GM12874 (cell line): ENCODE results near the gene MEF2C.

Source experiments
- TF ChIP-seq, protein P1 (sequence below): IDR thresholded peaks from 2 replicates; pipeline ENCODE4 v1.5.1; 2011; ENCODE audit warnings: low read depth, mild to moderate bottlenecking, control low read depth, low read length, moderate library complexity; ENCODE audit not compliant: insufficient read depth

MEF2C gene

DNA sequence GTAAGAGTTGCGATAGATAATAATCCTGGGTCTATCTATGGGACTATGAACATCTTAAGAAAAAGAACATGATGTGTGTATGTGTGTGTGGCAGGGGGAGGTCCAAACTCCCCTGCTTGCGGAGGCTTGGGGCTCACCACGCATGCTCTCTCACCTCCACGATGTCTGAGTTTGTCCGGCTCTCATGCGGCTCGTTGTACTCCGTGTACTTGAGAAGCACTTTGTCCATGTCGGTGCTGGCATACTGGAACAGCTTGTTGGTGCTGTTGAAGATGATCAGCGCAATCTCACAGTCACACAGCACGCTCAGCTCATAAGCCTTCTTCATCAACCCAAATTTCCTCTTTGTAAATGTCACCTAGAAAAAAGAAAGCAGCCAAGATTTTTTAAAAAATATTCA, 78.5 kb downstream of the MEF2C start:
- TF ChIP-seq, protein P1, sequence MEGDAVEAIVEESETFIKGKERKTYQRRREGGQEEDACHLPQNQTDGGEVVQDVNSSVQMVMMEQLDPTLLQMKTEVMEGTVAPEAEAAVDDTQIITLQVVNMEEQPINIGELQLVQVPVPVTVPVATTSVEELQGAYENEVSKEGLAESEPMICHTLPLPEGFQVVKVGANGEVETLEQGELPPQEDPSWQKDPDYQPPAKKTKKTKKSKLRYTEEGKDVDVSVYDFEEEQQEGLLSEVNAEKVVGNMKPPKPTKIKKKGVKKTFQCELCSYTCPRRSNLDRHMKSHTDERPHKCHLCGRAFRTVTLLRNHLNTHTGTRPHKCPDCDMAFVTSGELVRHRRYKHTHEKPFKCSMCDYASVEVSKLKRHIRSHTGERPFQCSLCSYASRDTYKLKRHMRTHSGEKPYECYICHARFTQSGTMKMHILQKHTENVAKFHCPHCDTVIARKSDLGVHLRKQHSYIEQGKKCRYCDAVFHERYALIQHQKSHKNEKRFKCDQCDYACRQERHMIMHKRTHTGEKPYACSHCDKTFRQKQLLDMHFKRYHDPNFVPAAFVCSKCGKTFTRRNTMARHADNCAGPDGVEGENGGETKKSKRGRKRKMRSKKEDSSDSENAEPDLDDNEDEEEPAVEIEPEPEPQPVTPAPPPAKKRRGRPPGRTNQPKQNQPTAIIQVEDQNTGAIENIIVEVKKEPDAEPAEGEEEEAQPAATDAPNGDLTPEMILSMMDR, result no peak

DNA sequence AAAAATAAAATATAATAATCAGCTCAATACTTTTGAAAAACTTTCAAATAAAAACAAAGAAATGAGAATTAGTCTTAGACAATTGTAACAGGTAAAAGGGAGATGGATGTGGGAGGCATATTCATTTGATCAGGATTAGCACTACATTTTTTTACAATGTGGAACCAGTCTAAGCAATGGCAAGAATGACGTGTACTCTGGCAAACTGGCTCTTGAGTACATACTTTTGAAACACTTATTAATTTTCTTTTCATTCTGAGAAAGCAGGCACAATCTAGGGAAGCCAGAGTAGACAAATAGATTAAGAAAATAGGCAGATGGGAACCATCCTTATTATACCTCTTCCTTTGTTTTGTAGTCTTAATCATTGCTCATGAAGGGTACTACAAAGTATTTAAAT, 79.7 kb downstream of the MEF2C start:
- TF ChIP-seq, protein P1, result no peak

DNA sequence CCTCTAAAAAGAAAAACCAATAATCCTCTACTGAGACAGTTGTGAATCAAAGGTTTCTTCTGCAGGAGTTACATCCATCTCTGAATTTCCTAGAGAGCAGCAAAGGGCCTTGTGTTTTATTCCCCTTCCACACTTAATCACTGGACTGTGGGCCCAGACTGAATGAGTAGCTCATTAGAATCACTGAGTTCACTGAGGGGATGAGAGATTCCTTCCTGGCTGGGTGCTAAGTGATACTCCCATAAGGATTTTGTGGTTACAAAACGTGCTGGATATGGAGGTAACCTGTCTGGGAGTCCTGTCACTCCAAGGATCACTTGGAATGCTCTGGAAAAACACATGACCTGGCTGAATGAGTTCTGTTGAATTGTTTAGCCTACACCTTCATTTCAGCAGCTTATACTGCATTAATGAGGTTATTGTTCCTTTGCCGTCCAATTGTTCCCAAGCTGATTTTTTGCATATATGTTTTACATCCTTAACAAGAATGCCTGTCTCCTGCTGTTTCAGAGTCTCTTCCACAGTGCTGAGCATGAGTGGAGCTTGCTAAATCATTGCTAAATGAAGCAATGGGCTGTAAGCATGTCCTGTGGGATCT, 82.9 kb downstream of the MEF2C start:
- TF ChIP-seq, protein P1, result no peak

DNA sequence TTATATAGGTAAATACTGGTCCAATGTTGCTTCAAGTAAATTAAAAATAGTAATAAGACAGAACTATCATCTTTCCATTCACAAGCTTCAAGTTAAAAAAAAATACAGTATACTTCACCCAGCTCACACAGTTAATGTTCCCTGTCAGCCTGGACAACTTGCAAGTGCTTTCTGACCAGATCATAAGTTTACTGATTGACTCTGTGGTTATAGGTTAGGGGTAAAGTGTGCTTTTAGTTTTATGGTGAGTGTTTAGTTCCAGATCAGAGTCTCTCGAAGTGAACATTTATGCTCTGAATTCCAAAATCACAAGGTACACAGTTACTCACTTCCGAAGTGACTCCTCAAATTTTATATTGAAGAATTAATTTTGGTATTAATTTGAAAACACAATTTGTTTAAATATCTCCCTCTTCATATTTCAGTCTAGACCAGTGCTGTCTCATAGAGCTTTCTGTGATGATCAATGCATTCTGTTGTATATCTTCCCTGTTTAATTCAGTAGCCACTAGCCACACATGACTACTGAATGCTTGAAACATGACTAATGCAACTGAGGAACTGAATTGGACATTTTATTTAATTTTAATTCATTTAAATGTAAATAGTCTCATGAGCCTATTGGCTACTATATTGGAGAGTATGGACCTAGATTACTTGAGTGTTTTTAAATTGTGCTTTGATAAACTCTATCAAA, 90.7 kb downstream of the MEF2C start:
- TF ChIP-seq, protein P1, result no peak

DNA sequence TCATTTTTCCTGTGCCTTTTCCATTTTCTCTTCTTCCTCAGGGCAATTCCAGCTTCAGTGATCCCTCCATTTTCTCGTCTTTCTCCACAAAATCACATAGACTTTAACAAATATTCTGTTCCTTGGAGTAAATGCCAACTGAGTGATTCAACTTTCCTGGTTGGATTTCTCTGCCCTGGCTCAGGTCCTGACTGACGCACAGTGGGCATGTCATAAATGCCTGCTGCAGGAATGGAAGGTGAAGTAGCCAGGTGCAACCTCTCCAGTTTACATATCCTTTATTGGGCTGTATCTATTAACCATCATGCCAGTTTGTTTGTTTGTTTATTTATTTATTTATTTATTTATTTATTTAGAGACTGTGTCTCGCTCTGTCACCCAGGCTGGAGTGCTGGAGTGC, 95.1 kb downstream of the MEF2C start:
- TF ChIP-seq, protein P1, result no peak

DNA sequence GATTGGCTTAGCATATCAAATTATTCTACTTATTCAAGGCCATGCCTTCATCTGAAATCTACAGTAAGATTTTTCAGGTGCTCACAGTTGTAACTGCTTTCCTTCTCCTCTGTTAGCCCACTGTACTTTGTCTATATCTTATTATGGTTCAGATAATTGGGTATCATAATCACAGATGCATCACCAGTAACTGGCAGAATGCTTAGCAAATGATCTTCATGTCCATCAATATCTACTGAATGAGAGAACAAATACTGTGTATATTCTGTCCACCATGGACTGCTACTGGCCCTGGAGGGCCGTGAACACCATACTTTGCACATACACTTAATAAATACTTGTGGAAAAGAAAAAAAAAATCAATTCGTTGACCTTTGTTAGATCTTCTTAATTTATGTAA, 96.2 kb downstream of the MEF2C start:
- TF ChIP-seq, protein P1, result no peak

DNA sequence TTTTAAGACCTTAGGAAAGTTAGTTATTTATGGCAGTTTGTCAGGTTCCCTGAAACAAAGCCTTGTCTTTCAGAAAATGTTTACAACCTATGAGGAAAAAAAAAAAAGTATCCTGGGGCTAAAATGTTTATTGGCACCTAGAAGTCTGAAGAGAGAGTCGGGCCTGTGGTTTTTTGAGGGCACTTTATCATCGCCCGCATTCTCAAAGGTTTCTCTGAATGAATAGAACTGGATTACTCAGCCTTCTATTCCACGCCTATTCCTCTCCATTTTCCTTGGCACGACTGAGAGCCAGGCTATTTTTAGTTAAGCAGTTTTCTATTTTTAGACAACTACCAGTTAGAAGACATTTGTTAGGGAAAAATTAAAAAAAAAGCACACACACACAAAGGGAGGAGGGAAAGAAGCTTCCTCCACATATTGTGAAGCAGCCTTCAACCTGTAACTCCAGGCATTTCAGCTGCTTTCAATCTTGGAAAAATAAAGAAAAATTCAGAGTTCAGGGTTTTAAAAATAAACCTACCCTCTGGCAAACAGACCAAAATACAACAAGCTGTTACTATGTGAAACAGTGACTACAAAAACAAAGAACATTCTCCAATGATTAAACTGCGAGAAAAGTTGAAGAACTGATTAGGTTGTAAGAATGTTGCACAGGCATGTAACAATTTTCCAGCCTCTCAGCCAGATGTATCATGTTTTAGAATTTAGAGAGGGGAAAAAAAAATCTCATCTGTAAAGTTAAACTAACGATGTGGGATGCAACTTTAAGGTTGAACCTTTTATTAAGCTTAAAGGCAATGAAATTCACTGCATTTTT, 97.0 kb downstream of the MEF2C start:
- TF ChIP-seq, protein P1, result no peak
